Stimulated activated CD4-positive, alpha-beta T cell treated with anti-CD3 and anti-CD28 coated beads, Interleukin-4, amount 100 ng/mL, for 24 hours (primary cell): ENCODE data around the gene ZP1.
"Not testable (repeated sequence)": the region's sequence is repeated elsewhere in the genome, so short reads cannot be mapped to it uniquely, and the experiment has no call there.

Experiments used
- DNase-seq: peaks from one replicate; pipeline ENCODE4 v3.0.0-alpha.2; 2020

Gene ZP1

DNA sequence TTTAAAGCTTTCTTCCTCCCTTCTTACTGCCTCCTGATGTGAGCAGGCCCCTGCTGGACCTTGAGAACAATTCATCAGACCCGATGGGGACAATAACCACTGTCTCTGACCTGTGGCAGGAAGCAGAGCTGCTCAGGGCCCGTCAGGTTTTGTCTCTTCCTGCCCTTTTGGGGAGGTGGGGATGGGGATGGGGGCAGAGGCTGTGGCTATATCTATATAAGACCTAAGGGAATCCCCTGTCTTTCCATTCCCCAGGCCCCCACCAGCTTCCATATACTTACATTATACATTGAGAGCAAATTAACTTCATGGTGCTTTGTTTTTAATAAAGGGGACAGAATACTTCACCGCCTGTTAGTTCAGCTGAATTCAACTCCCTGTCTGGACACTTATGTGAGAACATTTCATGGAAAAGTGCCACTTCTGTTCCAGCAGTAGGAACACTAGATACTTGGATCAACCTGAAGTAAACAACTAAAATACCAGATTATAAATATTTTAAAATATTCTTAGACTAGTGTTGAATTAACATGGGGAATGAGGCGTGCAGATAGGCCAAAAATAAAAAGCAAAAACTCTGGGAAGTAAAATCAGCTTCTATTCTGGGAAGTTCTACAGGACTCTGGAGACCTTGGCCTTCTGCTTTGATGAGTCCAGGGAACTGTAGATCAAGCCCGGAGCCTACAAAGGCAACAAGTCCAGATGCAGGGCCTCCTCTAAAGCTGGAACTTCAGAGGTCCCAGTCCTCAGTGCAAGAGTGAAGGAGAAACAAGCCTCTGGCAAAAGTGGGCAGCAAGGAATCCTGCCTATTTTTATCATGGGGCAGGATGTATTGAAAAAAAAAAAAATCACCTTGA lies 11.1 kb downstream of the ZP1 start:
- DNase-seq: no peak

- DNase-seq: no peak
These were observed 11.8 kb downstream of the ZP1 start for GRCh38 chr11:60879104-60879503.

DNA sequence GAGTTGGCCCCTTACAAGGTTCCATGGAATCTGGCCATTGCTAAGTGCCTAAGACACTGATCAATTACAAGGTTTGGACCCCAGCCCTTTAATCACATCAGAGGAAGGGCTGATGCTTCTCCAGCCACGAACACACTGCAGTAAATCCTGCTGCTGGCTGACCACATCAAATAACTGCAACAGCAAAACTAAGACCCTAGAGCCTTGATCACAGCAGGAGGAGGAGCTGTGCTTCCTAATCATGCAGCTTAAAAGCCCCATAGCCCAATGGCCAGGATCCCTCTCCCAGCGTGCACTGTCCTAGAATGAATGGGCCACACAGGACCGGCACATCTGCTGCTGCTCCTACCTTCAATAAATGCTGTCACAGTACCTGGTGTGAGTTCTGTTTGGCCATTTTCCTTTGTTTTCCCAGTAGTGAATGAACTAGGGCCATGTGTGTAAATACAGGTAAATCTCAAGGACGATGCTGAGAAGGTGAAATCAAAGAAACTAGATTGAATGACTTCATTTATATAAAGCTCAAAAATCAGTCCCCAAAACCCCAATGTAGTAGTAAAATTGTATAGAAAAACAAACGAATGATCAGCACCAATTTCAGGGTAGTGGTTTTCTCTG lies 12.7 kb downstream of the ZP1 start:
- DNase-seq: no peak

- DNase-seq: no peak
These were observed 13.4 kb downstream of the ZP1 start for GRCh38 chr11:60880643-60881282.

DNA sequence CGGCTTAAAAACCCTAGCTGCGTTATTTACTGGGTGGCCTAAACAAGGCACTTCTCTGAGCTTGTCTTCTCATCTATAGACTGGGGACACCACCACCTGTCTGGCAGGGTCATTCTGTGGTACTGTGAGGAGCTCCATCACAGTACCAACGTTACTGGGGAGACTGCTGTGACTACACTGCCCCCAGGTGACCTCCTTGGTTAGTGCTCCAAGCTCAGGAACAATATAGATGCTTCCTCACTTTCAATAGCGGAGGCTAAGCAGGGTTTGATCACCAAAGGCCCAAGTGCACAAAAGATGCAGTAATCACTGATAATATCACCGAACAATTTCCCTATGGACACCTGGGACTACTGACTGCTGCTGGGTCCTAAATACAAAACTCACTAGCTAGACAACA lies 20.2 kb downstream of the ZP1 start:
- DNase-seq: no peak

- no peak for DNase-seq
These were observed 22.5 kb downstream of the ZP1 start for GRCh38 chr11:60889869-60890311.

- DNase-seq: no peak
These were observed 23.4 kb downstream of the ZP1 start for GRCh38 chr11:60890696-60891095.

DNA sequence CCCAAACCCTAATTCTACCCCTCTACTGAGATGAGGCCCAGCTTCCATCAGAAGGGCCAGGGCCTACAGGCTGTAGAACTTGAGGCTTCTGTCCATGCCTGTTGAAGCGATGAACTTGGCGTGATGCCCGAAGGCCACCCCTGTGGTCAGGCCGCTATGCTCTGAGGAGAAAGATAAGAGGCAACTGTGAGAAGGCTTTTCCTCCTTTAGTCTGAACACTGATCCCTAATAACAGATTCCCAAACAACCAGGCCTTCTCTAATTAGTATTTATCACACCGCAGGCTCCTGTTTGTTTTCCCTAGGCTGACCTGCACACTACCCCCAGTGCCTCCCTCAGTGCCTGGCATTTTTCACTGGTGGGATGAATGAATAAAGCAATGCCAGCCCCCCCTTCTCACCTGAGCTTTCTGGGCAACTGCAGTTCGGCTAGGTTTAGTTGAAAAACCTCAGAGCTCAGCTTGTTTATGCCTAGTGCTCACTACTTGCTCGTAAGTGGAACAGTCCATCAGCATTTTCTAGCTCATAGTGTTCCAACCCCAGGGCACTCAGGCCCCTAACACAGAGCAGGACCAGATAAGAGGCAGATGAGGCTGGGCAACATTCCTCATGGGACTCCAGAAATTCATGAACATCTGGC lies 23.9 kb downstream of the ZP1 start:
- no peak for DNase-seq

DNA sequence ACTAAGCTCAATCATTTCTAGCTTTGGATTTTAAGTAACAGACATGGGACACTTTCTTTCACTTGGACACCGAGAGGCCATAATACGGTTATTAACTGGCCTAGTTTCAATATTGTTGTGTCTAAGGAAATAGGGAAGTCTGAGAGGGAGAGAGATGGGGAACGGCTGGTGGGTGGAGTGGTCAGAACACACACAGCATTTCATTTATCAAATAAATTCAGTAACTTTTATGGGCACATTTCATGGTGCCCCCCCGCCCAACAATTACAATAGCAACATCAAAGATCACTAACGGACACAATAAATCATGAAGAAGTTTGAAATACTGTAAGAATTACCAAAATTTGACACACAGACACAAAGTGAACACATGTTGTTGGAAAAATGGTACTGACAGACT lies 28.3 kb downstream of the ZP1 start:
- DNase-seq: no peak

DNA sequence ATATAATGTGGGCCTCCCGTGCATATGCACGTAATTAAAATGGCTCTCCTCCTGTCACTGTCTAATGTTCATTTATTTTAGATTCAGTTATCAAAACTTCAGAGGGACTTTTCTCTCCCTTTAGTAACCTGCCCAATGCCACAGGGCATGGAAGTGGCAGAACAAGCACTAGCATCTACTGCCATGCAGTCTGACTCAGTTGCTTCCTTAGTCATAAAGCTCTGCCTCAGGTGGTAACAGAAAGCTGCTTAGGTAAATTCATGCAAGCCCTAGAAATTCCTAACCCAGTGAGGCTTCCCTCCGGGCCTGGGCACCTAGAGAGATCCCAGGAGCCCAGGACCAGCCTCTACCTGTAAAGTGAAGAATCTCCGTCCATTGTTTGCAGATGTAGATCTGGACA lies 30.2 kb downstream of the ZP1 start:
- no peak for DNase-seq

- peak; percentile 45 for DNase-seq
These were observed 31.9 kb downstream of the ZP1 start for GRCh38 chr11:60899046-60899936.

DNA sequence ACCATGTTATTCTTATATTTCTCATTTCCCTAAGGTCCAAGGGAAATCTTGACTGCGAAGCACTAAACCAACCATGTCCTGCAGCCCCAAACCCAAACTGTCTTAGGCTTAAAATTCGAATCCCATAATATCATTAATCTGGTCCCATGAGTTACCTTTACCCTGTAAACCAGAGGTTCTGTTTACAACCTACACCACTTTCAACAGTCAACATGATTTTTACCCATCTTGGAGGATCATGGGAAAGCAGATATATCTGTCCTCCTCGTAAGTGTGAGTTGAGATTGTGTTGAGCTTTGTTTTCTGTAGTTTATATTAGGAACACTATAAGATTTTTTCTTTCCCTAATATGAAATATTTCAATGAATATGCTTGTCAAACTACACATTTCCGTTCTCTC lies 32.6 kb downstream of the ZP1 start:
- DNase-seq: no peak

- no peak for DNase-seq
These were observed 33.5 kb downstream of the ZP1 start for GRCh38 chr11:60900673-60901404.

DNA sequence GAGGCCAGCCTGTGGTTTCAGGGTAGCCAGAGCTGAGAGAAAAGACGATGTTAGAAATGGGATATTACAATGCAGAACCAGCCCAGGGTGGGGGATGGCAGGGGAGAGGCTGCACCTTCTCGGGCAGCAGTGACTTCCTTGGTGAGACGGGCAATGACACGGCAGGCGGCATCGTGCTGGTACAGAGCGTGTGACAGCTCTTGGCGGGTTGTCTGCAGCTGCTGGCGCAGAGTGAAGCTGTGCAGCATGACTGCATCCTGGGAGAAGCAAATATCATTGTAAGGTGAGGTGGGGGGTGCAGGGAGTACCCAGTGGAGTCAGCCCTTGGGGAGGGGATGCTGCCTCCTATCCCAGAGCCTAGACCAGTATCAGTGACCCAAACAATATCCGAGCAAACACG lies 35.3 kb downstream of the ZP1 start:
- no peak for DNase-seq

DNA sequence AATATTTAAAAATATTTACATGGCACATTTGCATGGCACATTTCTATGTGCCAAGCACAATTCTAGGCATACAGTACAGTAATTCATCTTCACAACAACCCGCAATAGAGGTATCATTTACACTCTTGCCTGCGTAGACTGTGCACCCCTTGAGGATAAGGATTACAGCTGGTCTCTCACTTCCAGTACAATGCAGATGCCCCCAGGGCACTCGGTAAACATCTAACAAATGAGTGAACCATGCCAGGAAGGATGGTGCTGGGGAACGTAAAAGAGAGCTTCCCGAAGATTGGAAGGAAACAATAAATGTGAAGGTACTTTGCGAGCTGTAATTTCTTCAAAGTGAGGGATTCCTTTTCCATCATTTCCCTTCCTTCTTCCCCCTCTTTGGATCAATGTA lies 37.7 kb downstream of the ZP1 start:
- DNase-seq: no peak

GRCh38 chr11:60905551-60906113 lies 38.3 kb downstream of the ZP1 start:
- peak; percentile 24 for DNase-seq

DNA sequence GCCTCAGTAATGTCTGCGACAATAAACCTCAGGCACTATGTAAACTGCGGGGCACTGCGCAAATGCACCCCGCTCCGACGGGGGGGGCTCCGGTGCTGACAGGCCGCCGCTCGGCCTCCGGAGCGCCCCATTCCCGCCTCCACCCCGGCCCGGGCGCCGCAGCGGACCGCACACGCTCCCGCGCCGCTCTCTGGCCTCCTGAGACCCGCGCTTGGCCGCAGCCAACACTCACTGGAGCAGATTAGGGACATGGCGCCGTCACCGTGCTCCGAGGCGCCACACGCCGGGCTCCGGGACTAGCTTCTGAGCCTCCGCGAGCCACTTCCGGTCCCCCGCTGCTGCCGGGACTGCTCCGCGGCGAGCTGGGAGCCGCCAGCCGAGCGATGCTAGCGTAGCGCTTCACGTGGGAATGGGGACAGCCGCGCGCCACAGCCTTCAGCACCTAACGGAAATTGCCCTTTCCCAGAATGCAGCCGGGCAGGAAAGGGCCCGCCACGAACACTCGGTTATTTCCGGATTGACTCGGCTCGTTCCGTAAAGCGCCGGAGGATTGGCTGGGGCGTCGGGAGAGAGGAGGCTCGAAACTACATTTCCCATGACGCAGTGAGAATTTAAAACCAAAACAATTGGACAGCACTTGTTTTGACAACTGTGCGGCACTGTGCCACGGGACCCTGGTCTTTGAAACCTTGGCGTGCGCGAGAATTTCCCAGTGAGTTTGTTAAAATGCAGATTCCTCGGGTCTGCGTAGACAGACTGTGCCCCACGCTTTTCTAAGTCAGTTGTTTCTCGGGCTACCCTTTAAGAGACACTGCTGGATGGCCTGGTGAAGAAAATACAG lies 39.0 kb downstream of the ZP1 start, which contains the start of gene PRPF19:
TSS of gene PRPF19 (minus strand) at position 454 of the 841 bp plus-strand sequence. CDS start at position 251, 203 bp downstream.
- peak; percentile 99 for DNase-seq

DNA sequence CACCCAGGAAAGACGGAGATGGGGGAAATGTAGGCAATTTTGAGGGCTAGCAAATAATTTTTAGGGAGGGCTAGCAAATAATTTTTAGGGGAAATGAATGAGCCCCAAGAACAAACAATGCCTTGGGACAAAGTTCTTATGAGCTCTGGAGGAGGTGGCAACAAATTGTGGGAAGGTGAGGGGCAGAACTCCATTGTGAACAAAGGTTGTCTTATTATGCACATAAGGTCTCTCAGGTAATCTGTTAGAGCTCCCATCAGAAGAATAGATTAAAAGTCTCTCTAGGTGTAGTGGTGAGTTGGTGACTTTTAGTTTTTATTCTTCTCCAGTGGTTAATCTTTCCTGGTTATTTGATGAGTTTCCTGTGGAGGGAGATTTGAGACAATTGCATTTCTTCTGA lies 41.5 kb downstream of the ZP1 start:
- no peak for DNase-seq

DNA sequence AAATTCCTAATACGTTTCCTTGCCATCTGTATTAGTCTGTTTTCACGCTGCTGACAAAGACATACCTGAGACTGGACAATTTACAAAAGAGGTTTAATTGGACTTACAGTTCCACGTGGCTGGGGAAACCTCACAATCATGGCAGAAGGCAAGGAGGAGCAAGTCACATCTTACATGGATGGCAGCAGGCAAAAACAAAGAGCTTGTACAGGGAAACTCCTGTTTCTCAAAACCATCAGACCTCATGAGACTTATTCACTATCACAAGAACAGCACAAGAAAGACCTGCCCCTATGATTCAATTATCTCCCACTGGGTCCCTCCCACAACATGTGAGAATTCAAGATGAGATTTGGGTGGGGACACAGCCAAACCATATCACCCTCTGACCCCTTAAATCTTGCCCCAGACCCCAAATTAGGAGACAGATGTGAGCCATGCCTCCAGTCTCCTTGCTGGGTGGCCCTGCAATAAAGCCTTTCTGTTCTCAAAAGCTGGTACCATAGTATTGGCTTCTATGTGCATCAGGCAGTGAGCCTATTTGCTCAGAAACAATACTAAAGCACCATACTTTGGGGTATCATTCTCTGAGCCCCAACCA lies 42.4 kb downstream of the ZP1 start:
- not testable (repeated sequence) for DNase-seq

- DNase-seq: no peak
These were observed 42.9 kb downstream of the ZP1 start for GRCh38 chr11:60910281-60910687.
